ENCODE data around the gene CEPT1. TPM values are rescaled to one million over a fixed set of nuclear protein-coding genes. Genes with fewer than 3 reads are reported as not detected.

The CEPT1 gene
- total RNA-seq, 1 experiment from 2014 or later: 34.2 TPM

DNA sequence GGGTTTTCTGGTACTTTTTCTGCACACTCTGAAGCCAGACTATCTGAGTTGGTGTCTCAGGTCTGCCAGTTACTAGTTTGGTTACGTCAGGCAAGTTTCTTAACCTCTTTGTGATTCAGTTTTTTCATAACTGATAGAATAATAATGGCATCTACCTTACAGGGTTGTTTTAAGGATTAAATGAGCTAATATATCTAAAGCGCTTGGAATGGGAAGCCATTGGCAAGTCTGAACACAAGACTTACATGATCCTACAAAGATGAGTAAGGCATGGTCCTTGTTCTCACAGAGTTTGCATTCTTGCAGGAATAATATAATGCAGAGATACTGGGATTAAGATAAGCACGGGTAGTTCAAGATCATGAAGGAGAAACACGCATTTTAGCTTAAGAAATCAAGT, 69.6 kb downstream of the CEPT1 start (continued):
- TF ChIP-seq ZBTB33 (IDR thresholded peaks at IDR 0.05; ENCODE audit: extremely low read depth, insufficient replicate concordance, low read length) (no peak), CBX3 (IDR thresholded peaks at IDR 0.05; ENCODE audit: low read depth) (no peak), MAX (IDR thresholded peaks at IDR 0.05) (no peak), CEBPB (IDR thresholded peaks at IDR 0.05; ENCODE audit: low read depth) (no peak)

- Histone ChIP-seq H3K9me2 (ENCODE audit: insufficient read depth) (no peaks in the 10 kb centered on the region), H3K9me3 (ENCODE audit: control insufficient read depth in 1 of 2, insufficient read depth in 1 of 2, low read depth in 1 of 2, low read length in 2 of 2) (no peaks in the 10 kb centered on the region), H3K27me3 (ENCODE audit: insufficient read depth, low read length) (no peaks in the 10 kb centered on the region), H3K9ac (ENCODE audit: low read length) (no peak overlapping the region), H3K4me2 (ENCODE audit: low read length) (no peak overlapping the region), H2AFZ (ENCODE audit: low read depth, low read length, poor library complexity, severe bottlenecking) (no peak overlapping the region), H3K27ac (ENCODE audit: low read depth, low read length) (no peak overlapping the region), H3K4me3 (replicated peaks in 1 of 2; ENCODE audit: low read depth in 1 of 2, low read length in 2 of 2) (no peak overlapping the region), H4K20me1 (ENCODE audit: insufficient read depth) (no peaks in the 10 kb centered on the region), H3K79me2 (ENCODE audit: insufficient read depth, low read length) (no peaks in the 10 kb centered on the region), H3K36me3 (ENCODE audit: control insufficient read depth in 1 of 2, insufficient read depth in 2 of 2, low read length in 2 of 2) (no peaks in the 10 kb centered on the region), H3K4me1 (ENCODE audit: control insufficient read depth in 1 of 2, insufficient read depth in 2 of 2, low read length in 2 of 2) (peaks cover 0 to 2% of the 10 kb centered on the region in 2 experiments; a peak in 1 of 4 replicates)
- intact Hi-C loops (cut with micrococcal nuclease): no loop called here
- TF ChIP-seq ELF1 (IDR thresholded peaks at IDR 0.05; ENCODE audit: borderline replicate concordance, low read depth): no peak
- no peak for TF ChIP-seq SIN3A (IDR thresholded peaks at IDR 0.05; ENCODE audit: low read depth)
- TF ChIP-seq RAD21 (IDR thresholded peaks at IDR 0.05; ENCODE audit: low read depth): no peak
- TF ChIP-seq, protein P1, sequence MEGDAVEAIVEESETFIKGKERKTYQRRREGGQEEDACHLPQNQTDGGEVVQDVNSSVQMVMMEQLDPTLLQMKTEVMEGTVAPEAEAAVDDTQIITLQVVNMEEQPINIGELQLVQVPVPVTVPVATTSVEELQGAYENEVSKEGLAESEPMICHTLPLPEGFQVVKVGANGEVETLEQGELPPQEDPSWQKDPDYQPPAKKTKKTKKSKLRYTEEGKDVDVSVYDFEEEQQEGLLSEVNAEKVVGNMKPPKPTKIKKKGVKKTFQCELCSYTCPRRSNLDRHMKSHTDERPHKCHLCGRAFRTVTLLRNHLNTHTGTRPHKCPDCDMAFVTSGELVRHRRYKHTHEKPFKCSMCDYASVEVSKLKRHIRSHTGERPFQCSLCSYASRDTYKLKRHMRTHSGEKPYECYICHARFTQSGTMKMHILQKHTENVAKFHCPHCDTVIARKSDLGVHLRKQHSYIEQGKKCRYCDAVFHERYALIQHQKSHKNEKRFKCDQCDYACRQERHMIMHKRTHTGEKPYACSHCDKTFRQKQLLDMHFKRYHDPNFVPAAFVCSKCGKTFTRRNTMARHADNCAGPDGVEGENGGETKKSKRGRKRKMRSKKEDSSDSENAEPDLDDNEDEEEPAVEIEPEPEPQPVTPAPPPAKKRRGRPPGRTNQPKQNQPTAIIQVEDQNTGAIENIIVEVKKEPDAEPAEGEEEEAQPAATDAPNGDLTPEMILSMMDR (IDR thresholded peaks at IDR 0.05 in 2 of 3, conservative IDR thresholded peaks at IDR 0.05 in 1 of 3; ENCODE audit: borderline replicate concordance in 1 of 3, insufficient read depth in 1 of 3, low read depth in 2 of 3, low read length in 2 of 3): no peak
- no peak for TF ChIP-seq JUND (IDR thresholded peaks at IDR 0.05)
- TF ChIP-seq FOSL1 (IDR thresholded peaks at IDR 0.05; ENCODE audit: low read depth): no peak
- no peak for TF ChIP-seq POLR2A (IDR thresholded peaks at IDR 0.05; ENCODE audit: borderline replicate concordance, extremely low read depth, insufficient read depth, insufficient read length)
- no peak for TF ChIP-seq CEBPB (IDR thresholded peaks at IDR 0.05; ENCODE audit: low read depth)
- TF ChIP-seq ZBTB33 (IDR thresholded peaks at IDR 0.05; ENCODE audit: extremely low read depth, insufficient replicate concordance, low read length): no peak
- ChIA-PET POLR2A (no interaction called here), CTCF (no interaction called here), RAD21 (ENCODE audit: low non-redundant PET in 1 of 2, low total read pairs in 2 of 2, uncharacterized antibody in 2 of 2, unreplicated experiment in 2 of 2) (no interaction called here)
- ATAC-seq (no peak), DNase-seq (ENCODE audit: low read depth, low spot score) (no peak)
- BruUV-seq (replicated peaks): no TSS peak
Observed at GRCh38 chr1:111211921-111212320, 71.9 kb downstream of the CEPT1 start.
